Lower leg skin (tissue), 4 donors: Measurements from ENCODE around the gene TTC16. TPM values are rescaled to one million over a fixed set of nuclear protein-coding genes. Genes with fewer than 3 reads are reported as not detected.

ENCODE experiments used
- DNase-seq, 2 donors: peaks; one replicate each; pipeline ENCODE4 v3.0.0-alpha.2; 2019; ENCODE audit warnings: low spot score in 2 of 2
- H3K4me3 ChIP-seq: fragments of 200-600 bp; sonication (generic); 2 replicates; pipeline ENCODE4 v1.5.1; 2017; ENCODE audit warnings: mild to moderate bottlenecking, low read depth; ENCODE audit not compliant: poor library complexity, severe bottlenecking
- CTCF ChIP-seq, 3 donors: fragments of 450-650 bp; IDR thresholded peaks; one replicate each; pipeline ENCODE4 v1.5.1; 2016; ENCODE audit warnings: antibody characterized with exemption in 3 of 3, mild to moderate bottlenecking in 3 of 3, moderate library complexity in 2 of 3
- POLR2A ChIP-seq, 2 donors: fragments of 450-650 bp; IDR thresholded peaks; one replicate each; pipeline ENCODE4 v1.6.1; 2016 to 2017; ENCODE audit warnings: antibody characterized with exemption in 2 of 2, mild to moderate bottlenecking in 1 of 2, moderate library complexity in 1 of 2
- WGBS, 2 donors: methylation state at CpG; one replicate each; pipeline ENCODE4 v1.1.5; 2018; 5-methylcytosine and 5-hydroxymethylcytosine counted together
- intact Hi-C: fragments of 100-400 bp; cut with DNase I; formaldehyde crosslinking; loops from one replicate; pipeline ENCODE4 v1.15.0; 2023; ENCODE audit warnings: low total_unique reads
- total RNA-seq, 4 donors: library from RNA; depleted of rRNA; stranded (reverse); fragments of >200 nt; gene quantifications; one replicate each; pipeline ENCODE4 v1.1.0, GENCODE V29; 2016

The TTC16 gene
- total RNA-seq, 4 donors from 2014 or later: 0.25 TPM; not detected in 3

- intact Hi-C loops: loop anchor here (10.0 kb wide), 1 partner anchor 50 kb away; no protein-coding TSS in a partner anchor
- TF ChIP-seq CTCF (IDR thresholded peaks at IDR 0.05) (no peak), POLR2A (IDR thresholded peaks at IDR 0.05) (no peak)
- 79 to 81% methylated on average over 4 of the region's 4 CpGs for WGBS, 2 donors
- no peak for DNase-seq
- H3K4me3 ChIP-seq: no peak overlapping the region
Observed at GRCh38 chr9:127684576-127684975, 31.3 kb upstream of the TTC16 start.

GRCh38 chr9:127686461-127687393, 29.2 kb upstream of the TTC16 start:
- WGBS, 2 donors: 78 to 83% methylated on average over 6 of the region's 6 CpGs
- H3K4me3 ChIP-seq: no peak overlapping the region
- no peak for TF ChIP-seq POLR2A (IDR thresholded peaks at IDR 0.05)
- TF ChIP-seq CTCF (IDR thresholded peaks at IDR 0.05): no peak
- DNase-seq: no peak
- intact Hi-C loops: loop anchor here (10.0 kb wide), 1 partner anchor 52 kb away; no protein-coding TSS in a partner anchor

GRCh38 chr9:127689329-127690000, 26.4 kb upstream of the TTC16 start:
- 85 to 89% methylated on average over 13 of the region's 13 CpGs for WGBS, 2 donors
- H3K4me3 ChIP-seq: no peak overlapping the region
- intact Hi-C loops: loop anchor here (10.0 kb wide), 1 partner anchor 55 kb away; no protein-coding TSS in a partner anchor
- TF ChIP-seq POLR2A (IDR thresholded peaks at IDR 0.05) (no peak), CTCF (IDR thresholded peaks at IDR 0.05) (no peak)
- DNase-seq: no peak

GRCh38 chr9:127690735-127691134, 25.1 kb upstream of the TTC16 start:
- no peak for DNase-seq
- intact Hi-C loops: no loop called here
- TF ChIP-seq POLR2A (IDR thresholded peaks at IDR 0.05) (no peak), CTCF (IDR thresholded peaks at IDR 0.05) (no peak)
- H3K4me3 ChIP-seq: no peak overlapping the region
- 89 to 92% methylated on average over 10 of the region's 10 CpGs for WGBS, 2 donors

- intact Hi-C loops: no loop called here
- WGBS, 2 donors: 90% methylated on average over 20 of the region's 20 CpGs
- no peak for DNase-seq
- no peak for TF ChIP-seq CTCF (IDR thresholded peaks at IDR 0.05)
- TF ChIP-seq POLR2A (IDR thresholded peaks at IDR 0.05): no peak
- no peak overlapping the region for H3K4me3 ChIP-seq
Observed at GRCh38 chr9:127692071-127692470, 23.8 kb upstream of the TTC16 start.
